Measurements from ENCODE around the gene HNRNPUL1. TPM values are rescaled to one million over a fixed set of nuclear protein-coding genes. Genes with fewer than 3 reads are reported as not detected.

Gene HNRNPUL1
- polyA plus RNA-seq, 3 donors from 2014 or later = 23.3 to 103 (median 48.8) TPM

DNA sequence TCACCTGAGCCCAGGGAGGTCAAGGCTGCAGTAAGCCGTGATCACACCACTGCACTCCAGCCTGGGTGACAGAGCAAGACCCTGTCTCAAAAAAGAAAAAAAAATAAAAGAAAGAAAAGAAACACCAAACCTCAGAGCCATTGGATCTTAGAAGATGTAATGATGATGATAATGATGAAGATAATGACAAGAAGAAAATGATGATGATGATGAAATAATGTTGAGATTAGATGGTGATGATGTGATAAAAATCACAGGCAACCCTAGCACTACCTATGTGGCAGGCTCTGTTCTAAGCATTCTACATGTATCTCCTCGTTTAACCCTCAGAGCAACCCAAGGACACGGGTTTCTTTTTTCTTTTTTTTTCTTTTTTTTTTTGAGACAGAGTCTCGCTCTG, 20.1 kb upstream of the HNRNPUL1 start:
- no peak for DNase-seq
- H3K27ac Mint-ChIP-seq = no peak overlapping the region
- no peaks in the 10 kb centered on the region for H3K4me1 Mint-ChIP-seq

GRCh38 chr19:41245843-41246242, 18.3 kb upstream of the HNRNPUL1 start:
- no peak overlapping the region for H3K27ac Mint-ChIP-seq
- DNase-seq = no peak

More for the DNA sequence above, 20.1 kb upstream of the HNRNPUL1 start:
- Mint-ChIP-seq H3K27me3 (ENCODE audit: low read depth in 3 of 3) (peaks cover 2% of the 10 kb centered on the region in 3 donors), H3K9me3 (no peaks in the 10 kb centered on the region), H3K36me3 (no peaks in the 10 kb centered on the region), H3K4me3 (no peak overlapping the region)

DNA sequence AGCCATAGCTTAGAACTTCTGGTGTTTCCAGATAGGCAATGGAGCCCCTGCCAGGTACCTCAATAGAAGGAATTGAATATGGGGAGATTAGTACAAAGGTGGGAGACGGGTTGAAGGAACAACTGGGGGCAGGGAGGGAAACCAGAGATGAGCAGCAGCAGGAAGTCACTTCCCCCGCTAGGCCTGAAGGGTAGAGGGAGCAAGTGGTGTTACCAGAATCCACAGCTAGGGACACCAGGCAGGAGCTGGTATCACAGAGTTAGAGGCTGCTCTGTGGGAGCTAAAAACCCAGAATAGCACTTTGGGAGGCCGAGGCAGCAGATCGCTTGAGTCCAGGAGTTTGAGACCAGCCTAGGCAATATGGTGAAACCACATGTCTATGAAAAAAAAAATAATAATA, 15.3 kb upstream of the HNRNPUL1 start:
- no peaks in the 10 kb centered on the region for H3K4me1 Mint-ChIP-seq
- peaks cover 0 to 2% (median 0%) of the 10 kb centered on the region in 6 donors for H3K9me3 Mint-ChIP-seq
- no peak overlapping the region for H3K4me3 Mint-ChIP-seq
- H3K27me3 Mint-ChIP-seq (ENCODE audit: low read depth in 3 of 3) = peaks cover 2 to 4% (median 4%) of the 10 kb centered on the region in 3 donors
- no peaks in the 10 kb centered on the region for H3K36me3 Mint-ChIP-seq
- H3K27ac Mint-ChIP-seq = no peak overlapping the region
- DNase-seq = no peak

More at GRCh38 chr19:41245843-41246242, 18.3 kb upstream of the HNRNPUL1 start:
- no peaks in the 10 kb centered on the region for H3K4me1 Mint-ChIP-seq
- no peak overlapping the region for H3K4me3 Mint-ChIP-seq
- H3K36me3 Mint-ChIP-seq = no peaks in the 10 kb centered on the region
- H3K27me3 Mint-ChIP-seq (ENCODE audit: low read depth in 3 of 3) = peaks cover 0 to 2% (median 2%) of the 10 kb centered on the region in 3 donors
- H3K9me3 Mint-ChIP-seq = no peaks in the 10 kb centered on the region

GRCh38 chr19:41249707-41250423, 14.3 kb upstream of the HNRNPUL1 start:
- no peak overlapping the region for H3K27ac Mint-ChIP-seq

DNA sequence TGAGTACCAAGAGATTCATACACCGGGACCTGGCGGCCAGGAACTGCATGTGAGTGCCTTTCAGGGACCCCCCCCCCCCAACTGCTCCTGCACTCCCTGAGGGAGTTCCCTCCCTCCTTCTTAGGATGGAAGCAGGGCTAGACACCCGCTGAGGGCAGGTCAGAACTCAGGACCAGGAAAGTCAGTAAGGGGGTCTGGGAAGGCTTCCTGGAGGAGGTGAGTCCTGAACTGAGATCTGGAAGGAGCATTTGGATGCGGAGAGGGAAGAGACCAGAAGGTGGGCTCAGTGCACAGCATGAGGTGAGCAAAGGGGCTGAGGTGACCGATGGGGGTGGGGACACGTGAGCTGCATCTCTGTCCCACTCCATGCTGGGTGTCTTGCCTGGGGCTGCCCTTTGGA, 10.5 kb upstream of the HNRNPUL1 start:
- H3K9me3 Mint-ChIP-seq = peaks cover 0 to 2% (median 0%) of the 10 kb centered on the region in 6 donors
- H3K4me3 Mint-ChIP-seq = no peak overlapping the region
- H3K36me3 Mint-ChIP-seq = no peaks in the 10 kb centered on the region
- no peak overlapping the region for H3K27ac Mint-ChIP-seq
- peaks cover 2 to 5% (median 4%) of the 10 kb centered on the region in 3 donors for H3K27me3 Mint-ChIP-seq (ENCODE audit: low read depth in 3 of 3)
- H3K4me1 Mint-ChIP-seq = no peaks in the 10 kb centered on the region
- DNase-seq = no peak

More at GRCh38 chr19:41249707-41250423, 14.3 kb upstream of the HNRNPUL1 start:
- no peak for DNase-seq
- Mint-ChIP-seq H3K36me3 (no peaks in the 10 kb centered on the region), H3K4me3 (no peak overlapping the region), H3K27me3 (ENCODE audit: low read depth in 3 of 3) (peaks cover 2 to 4% (median 4%) of the 10 kb centered on the region in 3 donors), H3K9me3 (peaks cover 0 to 2% (median 0%) of the 10 kb centered on the region in 6 donors), H3K4me1 (no peaks in the 10 kb centered on the region)

- peaks cover 2 to 5% (median 4%) of the 10 kb centered on the region in 3 donors for H3K27me3 Mint-ChIP-seq (ENCODE audit: low read depth in 3 of 3)
- H3K9me3 Mint-ChIP-seq = peaks cover 0 to 2% (median 0%) of the 10 kb centered on the region in 6 donors
- H3K36me3 Mint-ChIP-seq = no peaks in the 10 kb centered on the region
Measured at GRCh38 chr19:41255171-41255570, 9.0 kb upstream of the HNRNPUL1 start.

GRCh38 chr19:41261474-41262190, 2.5 kb upstream of the HNRNPUL1 start:
- peaks cover 34 to 38% of the 10 kb centered on the region in 2 donors for H3K4me1 Mint-ChIP-seq
- peak overlapping the region; percentile 91 to 98 (median 97) for H3K4me3 Mint-ChIP-seq
- H3K36me3 Mint-ChIP-seq = no peaks in the 10 kb centered on the region
- peaks cover 28 to 42% (median 34%) of the 10 kb centered on the region in 3 donors for H3K27me3 Mint-ChIP-seq (ENCODE audit: low read depth in 3 of 3)
- H3K9me3 Mint-ChIP-seq = no peaks in the 10 kb centered on the region
- H3K27ac Mint-ChIP-seq = peak overlapping the region; percentile 99 to 100 (median 100)
- DNase-seq = no peak

More at GRCh38 chr19:41255171-41255570, 9.0 kb upstream of the HNRNPUL1 start:
- no peak overlapping the region for H3K4me3 Mint-ChIP-seq
- DNase-seq = no peak
- peak overlapping the region in 1 of 6 donors; percentile 60 for H3K27ac Mint-ChIP-seq
- H3K4me1 Mint-ChIP-seq = no peaks in the 10 kb centered on the region

DNA sequence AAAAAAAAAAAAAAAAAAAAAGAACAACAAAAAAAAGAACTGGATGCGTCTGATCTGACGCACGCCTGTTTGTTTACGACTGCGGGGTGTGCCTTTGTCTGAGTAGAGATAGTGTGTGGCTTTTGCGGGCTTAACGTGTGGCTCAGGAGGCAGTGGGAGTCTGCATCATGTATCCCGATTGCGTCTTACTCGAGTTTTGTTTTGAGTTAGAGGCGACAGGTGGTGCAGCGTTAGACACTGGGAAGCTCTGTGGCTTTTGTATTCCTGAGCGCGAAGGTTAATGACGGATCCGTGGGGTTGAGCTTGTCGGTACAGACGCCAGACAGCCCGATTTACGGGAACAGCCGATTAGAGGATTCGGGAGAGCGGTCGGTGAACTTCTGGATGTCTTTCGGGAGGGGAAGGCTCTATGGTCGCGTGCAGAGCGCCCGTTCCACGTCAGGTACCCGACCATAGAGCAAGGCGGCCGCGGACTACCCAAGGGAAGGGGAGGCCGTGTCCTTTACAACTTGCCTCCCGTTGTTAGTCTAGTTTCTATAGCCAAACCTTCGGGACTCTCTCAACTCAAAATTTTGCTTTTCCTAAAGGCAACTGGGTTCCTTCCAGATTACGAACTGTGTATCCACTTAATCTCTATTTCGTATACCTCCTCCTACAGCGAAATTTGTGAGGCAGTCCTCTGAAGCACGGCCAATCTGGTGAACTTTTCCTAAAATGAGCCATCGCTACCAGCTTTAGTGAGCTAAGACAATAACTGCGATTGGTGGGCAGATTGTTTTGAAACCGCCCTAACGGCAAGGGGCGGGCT, 926 bp upstream of the HNRNPUL1 start:
- peaks cover 49 to 54% of the 10 kb centered on the region in 2 donors for H3K4me1 Mint-ChIP-seq
- peaks cover 0 to 4% (median 3%) of the 10 kb centered on the region in 3 donors for H3K36me3 Mint-ChIP-seq
- H3K4me3 Mint-ChIP-seq = peak overlapping the region; percentile 91 to 98 (median 97)
- peaks cover 29 to 43% (median 34%) of the 10 kb centered on the region in 3 donors for H3K27me3 Mint-ChIP-seq (ENCODE audit: low read depth in 3 of 3)
- H3K9me3 Mint-ChIP-seq = no peaks in the 10 kb centered on the region
- peak overlapping the region; percentile 99 to 100 (median 100) for H3K27ac Mint-ChIP-seq
- peak; percentile 96 to 97 (median 97) for DNase-seq

DNA sequence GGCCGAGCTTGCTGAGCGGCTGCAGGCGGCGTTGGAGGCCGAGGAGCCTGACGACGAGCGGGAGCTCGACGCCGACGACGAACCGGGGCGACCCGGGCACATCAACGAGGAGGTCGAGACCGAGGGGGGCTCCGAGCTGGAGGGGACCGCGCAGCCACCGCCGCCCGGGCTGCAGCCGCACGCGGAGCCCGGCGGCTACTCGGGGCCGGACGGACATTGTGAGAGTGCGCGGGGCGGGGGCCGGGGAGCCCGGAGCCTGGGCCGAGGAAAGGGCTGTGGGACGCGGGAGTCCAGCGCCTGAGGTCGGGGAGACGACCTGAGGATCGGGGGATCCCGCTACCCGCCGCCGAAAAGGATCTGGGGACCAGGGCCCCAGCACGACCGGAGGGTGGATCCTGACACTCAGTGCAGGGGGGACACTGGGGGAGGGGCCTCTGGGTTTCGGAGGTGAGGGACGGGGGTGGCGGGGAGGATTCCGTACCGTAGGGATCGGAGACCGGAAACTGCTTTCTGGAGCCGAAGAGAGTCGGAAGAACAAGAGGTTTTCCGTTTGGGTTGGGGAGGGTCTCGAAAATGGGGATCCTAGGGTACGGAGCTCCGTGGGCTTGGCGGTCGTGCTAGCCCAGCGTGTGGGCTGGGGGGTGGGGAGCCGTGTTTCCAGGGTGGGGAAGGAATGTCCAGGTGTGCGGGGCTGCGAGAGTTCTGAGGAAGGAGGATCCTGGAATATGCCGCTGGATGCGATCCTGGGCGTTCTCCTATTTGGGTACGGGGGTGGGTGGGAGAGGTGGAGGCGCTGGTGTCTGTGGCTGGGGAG, 616 bp downstream of the HNRNPUL1 start:
- peaks cover 49 to 56% of the 10 kb centered on the region in 2 donors for H3K4me1 Mint-ChIP-seq
- H3K27me3 Mint-ChIP-seq (ENCODE audit: low read depth in 3 of 3) = peaks cover 29 to 43% (median 34%) of the 10 kb centered on the region in 3 donors
- no peaks in the 10 kb centered on the region for H3K9me3 Mint-ChIP-seq
- peak overlapping the region; percentile 99 to 100 (median 100) for H3K27ac Mint-ChIP-seq
- H3K36me3 Mint-ChIP-seq = peaks cover 0 to 4% (median 3%) of the 10 kb centered on the region in 3 donors
- peak overlapping the region; percentile 91 to 98 (median 97) for H3K4me3 Mint-ChIP-seq
- DNase-seq = peak; percentile 34 to 53 (median 49)

DNA sequence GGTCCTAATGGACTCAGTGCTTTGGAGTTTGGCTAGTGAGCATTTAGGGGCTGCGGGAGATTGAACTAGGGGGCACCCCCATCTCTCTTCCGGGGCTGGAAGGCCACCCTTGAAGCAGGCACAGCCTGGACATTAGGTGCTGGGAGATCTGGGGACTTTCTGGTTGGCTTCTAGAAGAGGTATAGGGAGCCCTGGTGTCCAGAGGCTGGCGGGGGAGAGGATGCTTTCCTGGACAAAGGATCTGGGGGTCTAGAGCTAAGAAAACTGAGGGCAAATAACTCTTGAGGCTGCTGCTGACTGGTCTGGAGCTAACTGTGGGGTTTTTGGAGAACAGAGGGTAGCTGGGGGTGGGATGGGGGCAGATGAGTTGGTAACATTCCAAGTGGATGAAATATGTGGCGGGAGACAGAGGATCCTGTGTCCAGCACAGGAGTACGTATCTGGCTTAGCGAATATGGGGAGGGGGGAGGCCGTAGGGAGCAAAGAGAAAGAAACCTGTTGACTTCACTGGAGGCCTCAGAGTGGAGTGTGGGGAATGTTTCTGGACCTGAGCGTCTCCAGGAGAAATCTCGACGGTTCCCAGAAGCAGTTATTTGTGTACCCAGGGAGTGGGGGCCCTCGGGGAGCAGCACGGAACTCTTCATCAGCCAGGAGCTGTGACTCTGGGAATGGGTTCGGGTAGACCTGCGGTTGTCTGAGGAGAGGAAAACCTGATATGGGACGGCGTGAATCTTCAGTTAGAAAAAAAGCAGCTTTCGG, 1.4 kb downstream of the HNRNPUL1 start:
- Mint-ChIP-seq H3K9me3 (no peaks in the 10 kb centered on the region), H3K27ac (peak overlapping the region; percentile 89 to 100 (median 98)), H3K4me1 (peaks cover 49 to 56% of the 10 kb centered on the region in 2 donors), H3K4me3 (peak overlapping the region; percentile 91 to 98 (median 95)), H3K27me3 (ENCODE audit: low read depth in 3 of 3) (peaks cover 29 to 43% (median 34%) of the 10 kb centered on the region in 3 donors), H3K36me3 (peaks cover 0 to 4% (median 3%) of the 10 kb centered on the region in 3 donors)
- DNase-seq = peak in 2 of 3 donors; percentile 18 to 23

DNA sequence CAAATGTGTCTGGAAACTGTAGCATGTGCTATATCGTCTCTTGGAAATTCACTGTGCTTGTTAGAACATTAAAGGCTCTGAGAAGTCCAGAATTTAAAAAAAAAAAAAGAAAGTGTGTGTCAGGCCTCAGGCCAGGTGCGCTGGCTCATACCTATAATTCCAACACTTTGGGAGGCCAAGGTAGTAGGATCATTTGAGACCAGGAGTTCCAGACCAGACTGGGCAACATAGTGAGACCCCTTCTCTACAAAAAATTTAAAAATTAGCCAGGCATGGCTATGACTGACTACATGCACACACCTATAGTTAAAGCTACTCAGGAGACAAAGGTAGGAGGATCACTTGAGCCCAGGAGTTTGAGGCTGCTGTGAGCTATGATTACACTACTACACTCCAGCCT, 4.9 kb downstream of the HNRNPUL1 start:
- no peaks in the 10 kb centered on the region for H3K9me3 Mint-ChIP-seq
- H3K27ac Mint-ChIP-seq = no peak overlapping the region

GRCh38 chr19:41269571-41269970, 5.4 kb downstream of the HNRNPUL1 start:
- H3K4me3 Mint-ChIP-seq = no peak overlapping the region
- no peak for DNase-seq
- H3K36me3 Mint-ChIP-seq = peaks cover 19 to 42% (median 20%) of the 10 kb centered on the region in 3 donors
- H3K27ac Mint-ChIP-seq = no peak overlapping the region
- H3K9me3 Mint-ChIP-seq = no peaks in the 10 kb centered on the region
- peaks cover 6 to 17% (median 12%) of the 10 kb centered on the region in 3 donors for H3K27me3 Mint-ChIP-seq (ENCODE audit: low read depth in 3 of 3)
- peaks cover 32 to 36% of the 10 kb centered on the region in 2 donors for H3K4me1 Mint-ChIP-seq

More for the DNA sequence above, 4.9 kb downstream of the HNRNPUL1 start:
- no peak for DNase-seq
- H3K36me3 Mint-ChIP-seq = peaks cover 17 to 37% (median 19%) of the 10 kb centered on the region in 3 donors
- peaks cover 32 to 36% of the 10 kb centered on the region in 2 donors for H3K4me1 Mint-ChIP-seq
- H3K4me3 Mint-ChIP-seq = no peak overlapping the region
- peaks cover 10 to 18% (median 14%) of the 10 kb centered on the region in 3 donors for H3K27me3 Mint-ChIP-seq (ENCODE audit: low read depth in 3 of 3)
